Esophagus muscularis mucosa (tissue), 4 donors: Measurements from ENCODE around the gene FEM1A.

ENCODE experiments used
- EP300 ChIP-seq: sonication (generic); formaldehyde crosslinking; IDR thresholded peaks from one replicate; pipeline ENCODE4 v1.6.1; 2017; ENCODE audit warnings: antibody characterized with exemption
- POLR2A ChIP-seq: fragments of 450-650 bp; IDR thresholded peaks from one replicate; pipeline ENCODE4 v1.6.1; 2017; ENCODE audit warnings: antibody characterized with exemption, moderate library complexity, mild to moderate bottlenecking, low read depth
- POLR2AphosphoS5 ChIP-seq, 2 donors: sonication (generic); formaldehyde crosslinking; IDR thresholded peaks; one replicate each; pipeline ENCODE4 v1.6.1; 2017; ENCODE audit warnings: antibody characterized with exemption in 2 of 2
- TF ChIP-seq, protein P1 (sequence below), 3 experiments: fragments of 200-600 bp in 2 of 3; fragments of 450-650 bp in 1 of 3; sonication (generic) in 2 of 3; IDR thresholded peaks; one replicate each; pipeline ENCODE4 v1.5.1; 2017 to 2019; ENCODE audit warnings: antibody characterized with exemption in 3 of 3, mild to moderate bottlenecking in 2 of 3, moderate library complexity in 1 of 3

DNA sequence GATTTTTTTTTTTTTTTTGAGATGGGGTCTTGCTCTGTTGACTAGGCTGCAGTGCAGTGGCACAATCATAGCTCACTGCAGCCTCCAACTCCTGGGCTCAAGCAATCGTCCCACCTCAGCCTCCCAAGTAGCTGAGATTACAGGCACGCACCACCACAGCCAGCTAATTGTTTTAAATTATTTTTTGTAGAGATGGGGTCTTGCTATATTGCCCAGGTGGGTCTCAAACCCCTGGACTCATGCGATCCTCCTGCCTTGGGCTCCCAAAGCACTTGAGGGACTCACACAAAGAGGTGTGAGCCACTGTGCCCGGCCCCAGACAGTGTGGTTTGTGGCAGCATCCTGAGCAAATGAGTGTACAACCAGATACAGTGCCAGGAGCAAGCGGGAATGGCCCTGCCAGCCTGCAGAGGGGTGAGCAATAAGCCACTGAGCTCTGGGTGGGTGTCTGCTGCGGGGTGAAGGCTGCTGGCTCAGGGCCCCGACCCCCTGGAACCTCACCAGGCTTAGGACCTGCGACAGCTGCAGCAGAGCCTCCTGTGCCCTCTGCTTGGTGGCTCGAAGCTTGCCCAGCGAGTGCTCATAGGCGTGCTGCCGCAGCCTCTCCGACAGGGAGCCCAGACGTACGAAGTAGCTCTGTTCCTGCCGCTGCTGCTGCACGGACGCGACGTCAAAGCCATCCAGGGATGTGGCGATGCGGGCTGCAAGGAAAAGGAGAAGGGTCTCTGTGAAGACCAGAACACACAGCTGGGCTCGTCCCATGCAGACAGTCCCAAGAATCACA lies 55.8 kb downstream of the FEM1A start:
- TF ChIP-seq, protein P1, sequence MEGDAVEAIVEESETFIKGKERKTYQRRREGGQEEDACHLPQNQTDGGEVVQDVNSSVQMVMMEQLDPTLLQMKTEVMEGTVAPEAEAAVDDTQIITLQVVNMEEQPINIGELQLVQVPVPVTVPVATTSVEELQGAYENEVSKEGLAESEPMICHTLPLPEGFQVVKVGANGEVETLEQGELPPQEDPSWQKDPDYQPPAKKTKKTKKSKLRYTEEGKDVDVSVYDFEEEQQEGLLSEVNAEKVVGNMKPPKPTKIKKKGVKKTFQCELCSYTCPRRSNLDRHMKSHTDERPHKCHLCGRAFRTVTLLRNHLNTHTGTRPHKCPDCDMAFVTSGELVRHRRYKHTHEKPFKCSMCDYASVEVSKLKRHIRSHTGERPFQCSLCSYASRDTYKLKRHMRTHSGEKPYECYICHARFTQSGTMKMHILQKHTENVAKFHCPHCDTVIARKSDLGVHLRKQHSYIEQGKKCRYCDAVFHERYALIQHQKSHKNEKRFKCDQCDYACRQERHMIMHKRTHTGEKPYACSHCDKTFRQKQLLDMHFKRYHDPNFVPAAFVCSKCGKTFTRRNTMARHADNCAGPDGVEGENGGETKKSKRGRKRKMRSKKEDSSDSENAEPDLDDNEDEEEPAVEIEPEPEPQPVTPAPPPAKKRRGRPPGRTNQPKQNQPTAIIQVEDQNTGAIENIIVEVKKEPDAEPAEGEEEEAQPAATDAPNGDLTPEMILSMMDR (IDR thresholded peaks at IDR 0.05) = no peak
- no peak for TF ChIP-seq POLR2A
- TF ChIP-seq POLR2AphosphoS5 (IDR thresholded peaks at IDR 0.05) = no peak
- no peak for TF ChIP-seq EP300
